ENCODE results near the gene PAQR4. TPM values are rescaled to one million over a fixed set of nuclear protein-coding genes. Genes with fewer than 3 reads are reported as not detected.

PAQR4 gene
- total and polyA plus RNA-seq, 10 of the 15 experiments (the other 5 are each of a cell fraction or from before 2014, with no cell fraction given) = 0.39 to 31.8 (median 13.5) TPM

DNA sequence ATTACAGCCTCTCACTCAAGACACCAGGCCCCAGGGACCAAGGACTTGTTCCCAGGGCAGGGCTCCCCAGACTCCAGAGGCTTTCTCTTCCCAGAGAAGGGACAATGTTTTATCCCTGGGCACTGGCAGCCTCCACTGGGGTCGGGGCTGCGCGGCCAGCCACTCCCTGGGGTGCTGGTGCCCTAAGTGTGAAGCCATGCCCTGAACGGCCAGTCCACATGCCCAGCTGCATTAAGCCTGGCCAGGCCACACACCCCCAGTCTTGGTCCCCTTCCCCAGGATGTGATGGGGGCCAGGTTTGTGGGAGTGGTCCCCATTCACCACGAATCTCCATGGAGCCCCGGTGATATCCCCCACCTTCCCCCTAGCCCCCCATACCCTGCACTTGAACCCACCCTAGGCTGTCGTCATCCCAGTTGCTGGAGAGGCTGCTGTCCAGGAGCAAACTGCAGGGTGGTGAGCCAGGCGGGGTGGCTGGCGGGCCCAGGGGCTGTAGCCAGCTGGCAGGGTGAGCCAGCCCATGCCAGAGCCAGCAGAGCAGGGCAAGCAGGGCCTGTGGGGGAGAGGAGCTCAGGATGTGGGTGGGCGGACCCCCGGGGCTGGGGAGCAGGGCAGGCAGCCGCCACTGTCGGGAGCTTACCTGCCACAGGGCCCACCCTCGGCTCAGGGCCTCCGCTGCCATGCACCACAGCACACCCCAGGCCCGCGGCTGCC, 4.6 kb downstream of the PAQR4 start:
- peaks cover 16% of the 10 kb centered on the region for H3K79me2 ChIP-seq (ENCODE audit: control insufficient read depth, insufficient read depth, low read length)
- ATAC-seq (no peak), DNase-seq (ENCODE audit: low read depth, low spot score) (no peak), FAIRE-seq (no peak)
- no peak overlapping the region for H3K4me3 ChIP-seq
- in situ Hi-C loops (cut with MboI) = no loop called here
- ChIA-PET CTCF (no interaction called here), RAD21 (ENCODE audit: unreplicated experiment) (no interaction called here), POLR2A (interaction anchor here (1.1 kb wide), 1 partner anchor 28 kb away, joined by 3 read pairs; no protein-coding TSS in a partner anchor), SMC1A (ENCODE audit: uncharacterized antibody, unreplicated experiment) (no interaction called here)
- no peak overlapping the region for H2AFZ ChIP-seq (ENCODE audit: control insufficient read depth, low read depth, low read length)
- intact Hi-C loops (cut with micrococcal nuclease; ENCODE audit: unreplicated experiment) = no loop called here
- H3K4me2 ChIP-seq (ENCODE audit: control insufficient read depth, insufficient read depth) = no peak overlapping the region
- peaks cover 4% of the 10 kb centered on the region for H3K4me1 ChIP-seq (ENCODE audit: control insufficient read depth, insufficient read depth, low read length)
- H3K9ac ChIP-seq (ENCODE audit: control insufficient read depth, insufficient read depth, low read length) = no peak overlapping the region
- no peaks in the 10 kb centered on the region for H3K9me3 ChIP-seq (replicated peaks; ENCODE audit: control insufficient read depth, insufficient read depth, low read length)
- BruUV-seq (replicated peaks) = no TSS peak
- H3K36me3 ChIP-seq (ENCODE audit: control insufficient read depth in 2 of 2, insufficient read depth in 2 of 2, low read length in 1 of 2) = peaks cover 4 to 22% of the 10 kb centered on the region in 2 experiments; a peak in 3 of 4 replicates
- no peaks in the 10 kb centered on the region for H4K20me1 ChIP-seq (ENCODE audit: control insufficient read depth, insufficient read depth)
- 69% methylated on average over 17 of the region's 17 CpGs for WGBS (ENCODE audit: insufficient coverage, insufficient replicate concordance, low lambda C conversion rate, missing lambda C conversion rate)
- H3K27ac ChIP-seq (ENCODE audit: control insufficient read depth, insufficient read depth) = no peak overlapping the region
- H3K27me3 ChIP-seq (replicated peaks in 1 of 2; ENCODE audit: control insufficient read depth in 2 of 2, insufficient read depth in 2 of 2, low read length in 1 of 2) = no peaks in the 10 kb centered on the region
- TF ChIP-seq NFYA (IDR thresholded peaks at IDR 0.05; ENCODE audit: borderline replicate concordance, low read depth, low read length) = no peak
- TF ChIP-seq POLR2AphosphoS2 (IDR thresholded peaks at IDR 0.05; ENCODE audit: low read depth, low read length) = no peak
- no peak for TF ChIP-seq BCLAF1 (IDR thresholded peaks at IDR 0.05)
- no peak for TF ChIP-seq NR2C1 (IDR thresholded peaks at IDR 0.05)
- no peak for TF ChIP-seq POU2F2 (IDR thresholded peaks at IDR 0.05; ENCODE audit: borderline replicate concordance, low read depth, low read length)
- no peak for TF ChIP-seq CREB1 (IDR thresholded peaks at IDR 0.05; ENCODE audit: low read depth)
- peak; percentile 38; the same call in 1 of the 2 replicates for TF ChIP-seq POLR2A (IDR thresholded peaks at IDR 0.05; ENCODE audit: low read depth, low read length)
- no peak for TF ChIP-seq BMI1 (IDR thresholded peaks at IDR 0.05; ENCODE audit: borderline replicate concordance)
- TF ChIP-seq DPF2 (IDR thresholded peaks at IDR 0.05) = no peak
- TF ChIP-seq MLLT1 (IDR thresholded peaks at IDR 0.05) = no peak
- TF ChIP-seq, protein P1, sequence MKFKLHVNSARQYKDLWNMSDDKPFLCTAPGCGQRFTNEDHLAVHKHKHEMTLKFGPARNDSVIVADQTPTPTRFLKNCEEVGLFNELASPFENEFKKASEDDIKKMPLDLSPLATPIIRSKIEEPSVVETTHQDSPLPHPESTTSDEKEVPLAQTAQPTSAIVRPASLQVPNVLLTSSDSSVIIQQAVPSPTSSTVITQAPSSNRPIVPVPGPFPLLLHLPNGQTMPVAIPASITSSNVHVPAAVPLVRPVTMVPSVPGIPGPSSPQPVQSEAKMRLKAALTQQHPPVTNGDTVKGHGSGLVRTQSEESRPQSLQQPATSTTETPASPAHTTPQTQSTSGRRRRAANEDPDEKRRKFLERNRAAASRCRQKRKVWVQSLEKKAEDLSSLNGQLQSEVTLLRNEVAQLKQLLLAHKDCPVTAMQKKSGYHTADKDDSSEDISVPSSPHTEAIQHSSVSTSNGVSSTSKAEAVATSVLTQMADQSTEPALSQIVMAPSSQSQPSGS (IDR thresholded peaks at IDR 0.05; ENCODE audit: low read length) = no peak
- 0 out of 2 replicates have a peak, but pooled peaks have one; percentile 21 for TF ChIP-seq MTA3 (IDR thresholded peaks at IDR 0.05; ENCODE audit: borderline replicate concordance, low read length)
